Stimulated activated CD8-positive, alpha-beta memory T cell treated with anti-CD3 and anti-CD28 coated beads, Interleukin-15, amount 100 ng/mL, for 48 hours (primary cell): ENCODE results near the gene CBFA2T3.
"Not testable (repeated sequence)": the region's sequence is repeated elsewhere in the genome, so short reads cannot be mapped to it uniquely, and the experiment has no call there.

Experiments
- DNase-seq, 2 donors: peaks; one replicate each; pipeline ENCODE4 v3.0.0-alpha.2; 2020; ENCODE audit warnings: low read depth in 2 of 2

Gene CBFA2T3

GRCh38 chr16:89012622-89012995 lies 35.6 kb upstream of the CBFA2T3 start:
- no peak for DNase-seq

- no peak for DNase-seq
Measured at GRCh38 chr16:89011909-89012621, 35.1 kb upstream of the CBFA2T3 start.

GRCh38 chr16:89010210-89010925 lies 33.4 kb upstream of the CBFA2T3 start:
- DNase-seq = no peak

GRCh38 chr16:89009343-89010209 lies 32.6 kb upstream of the CBFA2T3 start:
- DNase-seq = no peak

GRCh38 chr16:89008796-89009195 lies 31.8 kb upstream of the CBFA2T3 start:
- DNase-seq = not testable (repeated sequence)

GRCh38 chr16:89007371-89008249 lies 30.6 kb upstream of the CBFA2T3 start:
- DNase-seq = no peak

GRCh38 chr16:89006036-89006752 lies 29.2 kb upstream of the CBFA2T3 start:
- DNase-seq = no peak

- no peak for DNase-seq
Measured at GRCh38 chr16:89005201-89006035, 28.4 kb upstream of the CBFA2T3 start.

- no peak for DNase-seq
Measured at GRCh38 chr16:89004209-89004831, 27.3 kb upstream of the CBFA2T3 start.

- no peak for DNase-seq
Measured at GRCh38 chr16:89003831-89004208, 26.8 kb upstream of the CBFA2T3 start.

GRCh38 chr16:89002851-89003830 lies 26.1 kb upstream of the CBFA2T3 start:
- no peak for DNase-seq

GRCh38 chr16:89002081-89002480 lies 25.1 kb upstream of the CBFA2T3 start:
- DNase-seq = not testable (repeated sequence)

- no peak for DNase-seq
Measured at GRCh38 chr16:89001117-89002027, 24.4 kb upstream of the CBFA2T3 start.

GRCh38 chr16:89000207-89000959 lies 23.4 kb upstream of the CBFA2T3 start:
- no peak for DNase-seq

- peak; percentile 26 to 30 for DNase-seq
Measured at GRCh38 chr16:88999457-89000206, 22.6 kb upstream of the CBFA2T3 start.
